Hepatocyte (in vitro differentiated cells): ENCODE measurements around the gene NOL6.

Experiments
- CTCF ChIP-seq: fragments of 200-600 bp; sonication (generic); IDR thresholded peaks from 2 replicates; pipeline ENCODE4 v1.5.1; 2016; ENCODE audit warnings: antibody characterized with exemption, mild to moderate bottlenecking; ENCODE audit not compliant: poor library complexity
- EZH2 ChIP-seq: fragments of 200-600 bp; sonication (generic); IDR thresholded peaks from 2 replicates; pipeline ENCODE4 v1.6.1; 2016; ENCODE audit warnings: antibody characterized with exemption, mild to moderate bottlenecking, borderline replicate concordance

GRCh38 chr9:33452828-33453271 is 20.9 kb downstream of the NOL6 start:
- TF ChIP-seq EZH2 (no peak), CTCF (peak; percentile 80)
